ENCODE measurements around the gene SLC1A3. TPM values are rescaled to one million over a fixed set of nuclear protein-coding genes. Genes with fewer than 3 reads are reported as not detected.

Gene SLC1A3
- total and polyA plus RNA-seq, 2 experiments from 2014 or later: 9.1 to 18.1 TPM

GRCh38 chr5:36722900-36723299, 116.5 kb downstream of the SLC1A3 start:
- H3K4me3 ChIP-seq: no peak overlapping the region
- no peaks in the 10 kb centered on the region for H3K27me3 ChIP-seq
- TF ChIP-seq, protein P1, sequence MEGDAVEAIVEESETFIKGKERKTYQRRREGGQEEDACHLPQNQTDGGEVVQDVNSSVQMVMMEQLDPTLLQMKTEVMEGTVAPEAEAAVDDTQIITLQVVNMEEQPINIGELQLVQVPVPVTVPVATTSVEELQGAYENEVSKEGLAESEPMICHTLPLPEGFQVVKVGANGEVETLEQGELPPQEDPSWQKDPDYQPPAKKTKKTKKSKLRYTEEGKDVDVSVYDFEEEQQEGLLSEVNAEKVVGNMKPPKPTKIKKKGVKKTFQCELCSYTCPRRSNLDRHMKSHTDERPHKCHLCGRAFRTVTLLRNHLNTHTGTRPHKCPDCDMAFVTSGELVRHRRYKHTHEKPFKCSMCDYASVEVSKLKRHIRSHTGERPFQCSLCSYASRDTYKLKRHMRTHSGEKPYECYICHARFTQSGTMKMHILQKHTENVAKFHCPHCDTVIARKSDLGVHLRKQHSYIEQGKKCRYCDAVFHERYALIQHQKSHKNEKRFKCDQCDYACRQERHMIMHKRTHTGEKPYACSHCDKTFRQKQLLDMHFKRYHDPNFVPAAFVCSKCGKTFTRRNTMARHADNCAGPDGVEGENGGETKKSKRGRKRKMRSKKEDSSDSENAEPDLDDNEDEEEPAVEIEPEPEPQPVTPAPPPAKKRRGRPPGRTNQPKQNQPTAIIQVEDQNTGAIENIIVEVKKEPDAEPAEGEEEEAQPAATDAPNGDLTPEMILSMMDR (IDR thresholded peaks at IDR 0.05; ENCODE audit: low read depth, low read length): no peak
- H3K27ac ChIP-seq: no peak overlapping the region
- H3K9me3 ChIP-seq (ENCODE audit: low read depth): no peaks in the 10 kb centered on the region
- DNase-seq (ENCODE audit: low read depth in 1 of 2, low spot score in 1 of 2): no peak
- no peaks in the 10 kb centered on the region for H3K4me1 ChIP-seq (ENCODE audit: low read depth)
- H3K36me3 ChIP-seq: no peaks in the 10 kb centered on the region

- Histone ChIP-seq H3K9me3 (ENCODE audit: low read depth) (no peaks in the 10 kb centered on the region), H3K36me3 (no peaks in the 10 kb centered on the region), H3K4me1 (ENCODE audit: low read depth) (no peaks in the 10 kb centered on the region), H3K27ac (no peak overlapping the region), H3K27me3 (no peaks in the 10 kb centered on the region), H3K4me3 (no peak overlapping the region)
- TF ChIP-seq, protein P1 (IDR thresholded peaks at IDR 0.05; ENCODE audit: low read depth, low read length): no peak
- DNase-seq (ENCODE audit: low read depth in 1 of 2, low spot score in 1 of 2): no peak
Observed at GRCh38 chr5:36723912-36724311, 117.5 kb downstream of the SLC1A3 start.

- Histone ChIP-seq H3K4me3 (no peak overlapping the region), H3K27me3 (no peaks in the 10 kb centered on the region), H3K9me3 (ENCODE audit: low read depth) (no peaks in the 10 kb centered on the region), H3K27ac (no peak overlapping the region), H3K36me3 (no peaks in the 10 kb centered on the region), H3K4me1 (ENCODE audit: low read depth) (no peaks in the 10 kb centered on the region)
- no peak for DNase-seq (ENCODE audit: low read depth in 1 of 2, low spot score in 1 of 2)
- TF ChIP-seq, protein P1 (IDR thresholded peaks at IDR 0.05; ENCODE audit: low read depth, low read length): no peak
Observed at GRCh38 chr5:36724467-36725332, 118.3 kb downstream of the SLC1A3 start.

- H3K4me1 ChIP-seq (ENCODE audit: low read depth): peaks cover 8% of the 10 kb centered on the region
- H3K27ac ChIP-seq: no peak overlapping the region
- TF ChIP-seq, protein P1 (IDR thresholded peaks at IDR 0.05; ENCODE audit: low read depth, low read length): no peak
Observed at GRCh38 chr5:36726317-36726716, 119.9 kb downstream of the SLC1A3 start.

GRCh38 chr5:36726767-36727166, 120.4 kb downstream of the SLC1A3 start:
- H3K4me3 ChIP-seq: no peak overlapping the region
- no peaks in the 10 kb centered on the region for H3K9me3 ChIP-seq (ENCODE audit: low read depth)
- H3K27ac ChIP-seq: no peak overlapping the region
- H3K27me3 ChIP-seq: no peaks in the 10 kb centered on the region
- TF ChIP-seq, protein P1 (IDR thresholded peaks at IDR 0.05; ENCODE audit: low read depth, low read length): no peak
- H3K36me3 ChIP-seq: no peaks in the 10 kb centered on the region
- peaks cover 8% of the 10 kb centered on the region for H3K4me1 ChIP-seq (ENCODE audit: low read depth)
- no peak for DNase-seq (ENCODE audit: low read depth in 1 of 2, low spot score in 1 of 2)

More at GRCh38 chr5:36726317-36726716, 119.9 kb downstream of the SLC1A3 start:
- no peaks in the 10 kb centered on the region for H3K9me3 ChIP-seq (ENCODE audit: low read depth)
- H3K4me3 ChIP-seq: no peak overlapping the region
- no peaks in the 10 kb centered on the region for H3K36me3 ChIP-seq
- no peaks in the 10 kb centered on the region for H3K27me3 ChIP-seq
- no peak for DNase-seq (ENCODE audit: low read depth in 1 of 2, low spot score in 1 of 2)
